ENCODE data around the gene ATP9B.

GRCh38 chr18:79210002-79210910, 141.1 kb downstream of the ATP9B start:
- no peak for TF ChIP-seq CTCF (IDR thresholded peaks at IDR 0.05 in 2 of 3, conservative IDR thresholded peaks at IDR 0.05 in 1 of 3; ENCODE audit: borderline replicate concordance in 1 of 3, insufficient read depth in 1 of 3, low read depth in 2 of 3, low read length in 2 of 3)
- no peak for TF ChIP-seq POLR2AphosphoS5 (IDR thresholded peaks at IDR 0.05; ENCODE audit: low read depth, low read length)
- no peak for TF ChIP-seq POLR2A (IDR thresholded peaks at IDR 0.05; ENCODE audit: borderline replicate concordance, extremely low read depth, insufficient read depth, insufficient read length)
- TF ChIP-seq TCF7L2 (IDR thresholded peaks at IDR 0.05; ENCODE audit: borderline replicate concordance, extremely low read depth, insufficient read depth, insufficient read length): no peak

Data from HCT116 (cell line).